Hepatocyte (in vitro differentiated cells): Measurements from ENCODE around the gene TAX1BP3. TPM values are rescaled to one million over a fixed set of nuclear protein-coding genes. Genes with fewer than 3 reads are reported as not detected.

ENCODE experiments used
- DNase-seq: peaks from one replicate; pipeline ENCODE4 v3.0.0-alpha.2; 2016; ENCODE audit warnings: low spot score
- H2AFZ ChIP-seq: fragments of 200-600 bp; sonication (generic); 2 replicates; pipeline ENCODE4 v1.6.0; 2016; ENCODE audit warnings: antibody characterized with exemption, mild to moderate bottlenecking
- H3K27ac ChIP-seq: fragments of 200-600 bp; sonication (generic); 2 replicates; pipeline ENCODE4 v1.5.1; 2016; ENCODE audit warnings: mild to moderate bottlenecking
- H3K27me3 ChIP-seq: fragments of 200-600 bp; sonication (generic); 2 replicates; pipeline ENCODE4 v1.6.1; 2016
- H3K36me3 ChIP-seq: fragments of 200-600 bp; sonication (generic); replicated peaks from 2 replicates; pipeline ENCODE4 v1.5.1; 2016; ENCODE audit warnings: low read depth; ENCODE audit not compliant: insufficient read depth
- H3K4me1 ChIP-seq: fragments of 200-600 bp; sonication (generic); 2 replicates; pipeline ENCODE4 v1.5.1; 2016; ENCODE audit warnings: mild to moderate bottlenecking, moderate library complexity; ENCODE audit not compliant: insufficient read depth
- H3K4me2 ChIP-seq: fragments of 200-600 bp; sonication (generic); 2 replicates; pipeline ENCODE4 v1.6.0; 2016
- H3K4me3 ChIP-seq: fragments of 200-600 bp; sonication (generic); 2 replicates; pipeline ENCODE4 v1.5.1; 2016; ENCODE audit warnings: mild to moderate bottlenecking
- H3K79me2 ChIP-seq: fragments of 200-600 bp; sonication (generic); 2 replicates; pipeline ENCODE4 v1.6.0; 2017; ENCODE audit warnings: mild to moderate bottlenecking
- H3K9me2 ChIP-seq: fragments of 200-600 bp; sonication (generic); replicated peaks from 2 replicates; pipeline ENCODE4 v1.6.0; 2017; ENCODE audit warnings: mild to moderate bottlenecking; ENCODE audit not compliant: insufficient read depth
- H3K9me3 ChIP-seq: fragments of 200-600 bp; sonication (generic); 2 replicates; pipeline ENCODE4 v1.5.1; 2016; ENCODE audit warnings: low read depth, mild to moderate bottlenecking
- H4K20me1 ChIP-seq: fragments of 200-600 bp; sonication (generic); 2 replicates; pipeline ENCODE4 v1.6.0; 2016; ENCODE audit warnings: mild to moderate bottlenecking; ENCODE audit not compliant: insufficient read depth, poor library complexity, severe bottlenecking
- EZH2 ChIP-seq: fragments of 200-600 bp; sonication (generic); IDR thresholded peaks from 2 replicates; pipeline ENCODE4 v1.6.1; 2016; ENCODE audit warnings: antibody characterized with exemption, mild to moderate bottlenecking, borderline replicate concordance
- EZH2phosphoT487 ChIP-seq: fragments of 200-600 bp; sonication (generic); IDR thresholded peaks from one replicate; pipeline ENCODE4 v1.6.1; 2018; ENCODE audit warnings: antibody characterized with exemption, mild to moderate bottlenecking, low read depth, moderate library complexity; ENCODE audit not compliant: unreplicated experiment, severe bottlenecking
- WGBS: methylation state at CpG from one replicate; pipeline ENCODE4 v1.1.6; 2016; ENCODE audit warnings: low lambda C conversion rate; ENCODE audit errors: missing lambda C conversion rate; 5-methylcytosine and 5-hydroxymethylcytosine counted together
- polyA plus RNA-seq: library from polyadenylated mRNA; unstranded; fragments of >200 nt; fragmentation: Nextera tagmentation; extraction: Ambion mirVana; gene quantifications from 2 replicates; pipeline ENCODE4 v1.2.1, GENCODE V29; 2016
- total RNA-seq: library from RNA; depleted of rRNA; stranded (reverse); fragments of >200 nt; gene quantifications from 2 replicates; pipeline ENCODE4 v1.2.3, GENCODE V29; 2014
- TF ChIP-seq, protein P1 (sequence below): fragments of 200-600 bp; sonication (generic); IDR thresholded peaks from 2 replicates; pipeline ENCODE4 v1.5.1; 2016; ENCODE audit warnings: antibody characterized with exemption, mild to moderate bottlenecking; ENCODE audit not compliant: poor library complexity

Gene TAX1BP3
- total and polyA plus RNA-seq, 2 experiments from 2014 or later = 218 to 357 TPM

DNA sequence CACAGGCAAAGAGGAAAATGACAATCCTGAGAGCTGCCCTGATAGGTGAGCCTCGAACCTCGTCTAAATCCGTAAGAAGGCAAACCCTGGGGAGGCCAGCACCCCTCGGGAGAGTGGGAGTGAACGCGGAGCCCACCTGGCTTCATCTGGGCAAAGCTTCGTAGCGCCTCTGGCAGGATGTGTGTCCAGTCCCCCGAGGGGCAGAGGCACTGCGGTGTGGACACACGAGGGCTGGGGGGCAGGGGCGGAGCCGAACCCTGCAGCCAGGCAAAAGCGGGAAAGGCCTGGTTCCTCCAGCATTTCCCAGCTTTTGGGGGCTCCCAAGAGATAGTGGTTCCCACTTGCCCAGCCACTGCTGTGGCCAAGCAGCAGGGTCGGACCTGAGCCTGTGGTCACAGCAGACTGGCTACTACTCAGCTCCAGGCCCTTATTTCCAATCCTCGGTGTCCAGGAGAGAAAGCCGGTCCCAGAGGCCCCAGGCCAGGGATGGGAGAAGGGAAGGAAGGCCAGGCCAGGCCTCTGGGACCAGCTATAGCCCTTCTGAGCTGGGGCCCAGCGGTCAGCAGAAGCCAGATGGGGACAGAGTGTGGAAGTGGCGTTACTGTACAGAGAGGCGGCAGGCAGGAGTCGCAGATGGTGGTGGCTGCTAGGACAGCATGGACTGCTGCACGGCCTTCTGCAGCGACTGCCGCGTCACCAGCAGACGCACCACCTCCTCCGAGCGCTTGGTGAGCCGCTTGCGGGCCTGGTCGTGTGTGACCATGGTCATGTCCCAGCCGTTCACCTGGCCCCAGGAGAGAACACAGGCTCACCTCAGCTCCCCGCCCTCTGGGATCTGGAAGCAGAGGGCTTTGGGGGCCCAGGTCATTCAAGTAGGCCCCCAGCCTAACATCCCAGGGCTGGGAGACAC, 5.0 kb downstream of the TAX1BP3 start:
- 91% methylated on average over 31 of the region's 33 CpGs for WGBS

DNA sequence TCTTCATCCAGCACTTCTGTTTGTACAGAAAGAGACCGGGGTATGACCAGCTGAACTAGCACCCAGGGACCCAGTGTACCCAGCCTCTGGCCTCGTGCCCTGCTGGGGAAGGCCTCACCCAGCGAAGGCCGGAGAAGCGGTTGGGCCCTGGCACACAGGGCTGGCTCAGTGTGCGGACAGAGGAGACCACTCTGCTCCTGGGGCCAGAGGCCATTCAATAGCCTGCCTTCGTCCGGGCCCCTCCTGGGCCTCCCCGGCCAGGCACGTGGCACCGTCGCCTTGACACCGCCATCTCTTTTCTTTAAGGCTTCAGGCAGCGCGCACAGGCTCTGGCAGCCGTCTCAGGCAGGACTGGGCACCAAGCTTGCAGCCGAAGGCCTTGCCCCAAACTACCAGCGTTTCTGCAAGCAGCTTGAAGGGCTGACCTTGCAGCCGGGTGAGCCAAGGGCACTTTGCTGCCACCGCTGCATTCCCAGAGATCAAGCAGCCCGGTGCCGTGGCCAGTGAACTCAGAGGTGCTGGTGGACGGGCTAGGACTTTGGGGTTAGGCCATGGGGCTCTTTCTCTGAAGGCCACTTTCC, 8.0 kb downstream of the TAX1BP3 start:
- Histone ChIP-seq H4K20me1 (peaks cover 10% of the 10 kb centered on the region), H3K4me2 (no peak overlapping the region), H3K27ac (peak overlapping the region; percentile 85), H3K4me3 (no peak overlapping the region), H3K9me3 (no peaks in the 10 kb centered on the region), H2AFZ (no peak overlapping the region), H3K4me1 (peaks cover 19% of the 10 kb centered on the region), H3K79me2 (peaks cover 8% of the 10 kb centered on the region), H3K9me2 (no peaks in the 10 kb centered on the region), H3K27me3 (no peaks in the 10 kb centered on the region), H3K36me3 (no peaks in the 10 kb centered on the region)
- no peak for DNase-seq
- TF ChIP-seq EZH2phosphoT487 = no peak
- no peak for TF ChIP-seq EZH2
- TF ChIP-seq, protein P1, sequence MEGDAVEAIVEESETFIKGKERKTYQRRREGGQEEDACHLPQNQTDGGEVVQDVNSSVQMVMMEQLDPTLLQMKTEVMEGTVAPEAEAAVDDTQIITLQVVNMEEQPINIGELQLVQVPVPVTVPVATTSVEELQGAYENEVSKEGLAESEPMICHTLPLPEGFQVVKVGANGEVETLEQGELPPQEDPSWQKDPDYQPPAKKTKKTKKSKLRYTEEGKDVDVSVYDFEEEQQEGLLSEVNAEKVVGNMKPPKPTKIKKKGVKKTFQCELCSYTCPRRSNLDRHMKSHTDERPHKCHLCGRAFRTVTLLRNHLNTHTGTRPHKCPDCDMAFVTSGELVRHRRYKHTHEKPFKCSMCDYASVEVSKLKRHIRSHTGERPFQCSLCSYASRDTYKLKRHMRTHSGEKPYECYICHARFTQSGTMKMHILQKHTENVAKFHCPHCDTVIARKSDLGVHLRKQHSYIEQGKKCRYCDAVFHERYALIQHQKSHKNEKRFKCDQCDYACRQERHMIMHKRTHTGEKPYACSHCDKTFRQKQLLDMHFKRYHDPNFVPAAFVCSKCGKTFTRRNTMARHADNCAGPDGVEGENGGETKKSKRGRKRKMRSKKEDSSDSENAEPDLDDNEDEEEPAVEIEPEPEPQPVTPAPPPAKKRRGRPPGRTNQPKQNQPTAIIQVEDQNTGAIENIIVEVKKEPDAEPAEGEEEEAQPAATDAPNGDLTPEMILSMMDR = no peak
- WGBS = 94% methylated on average over 23 of the region's 23 CpGs

More for the DNA sequence above, 5.0 kb downstream of the TAX1BP3 start:
- Histone ChIP-seq H4K20me1 (peaks cover 26% of the 10 kb centered on the region), H3K4me2 (no peak overlapping the region), H3K4me1 (peaks cover 30% of the 10 kb centered on the region), H3K79me2 (peaks cover 29% of the 10 kb centered on the region), H3K9me3 (no peaks in the 10 kb centered on the region), H3K27me3 (no peaks in the 10 kb centered on the region), H3K36me3 (no peaks in the 10 kb centered on the region), H2AFZ (no peak overlapping the region), H3K9me2 (no peaks in the 10 kb centered on the region), H3K4me3 (no peak overlapping the region), H3K27ac (no peak overlapping the region)
- DNase-seq = no peak
- TF ChIP-seq, protein P1 = no peak
- no peak for TF ChIP-seq EZH2
- no peak for TF ChIP-seq EZH2phosphoT487

DNA sequence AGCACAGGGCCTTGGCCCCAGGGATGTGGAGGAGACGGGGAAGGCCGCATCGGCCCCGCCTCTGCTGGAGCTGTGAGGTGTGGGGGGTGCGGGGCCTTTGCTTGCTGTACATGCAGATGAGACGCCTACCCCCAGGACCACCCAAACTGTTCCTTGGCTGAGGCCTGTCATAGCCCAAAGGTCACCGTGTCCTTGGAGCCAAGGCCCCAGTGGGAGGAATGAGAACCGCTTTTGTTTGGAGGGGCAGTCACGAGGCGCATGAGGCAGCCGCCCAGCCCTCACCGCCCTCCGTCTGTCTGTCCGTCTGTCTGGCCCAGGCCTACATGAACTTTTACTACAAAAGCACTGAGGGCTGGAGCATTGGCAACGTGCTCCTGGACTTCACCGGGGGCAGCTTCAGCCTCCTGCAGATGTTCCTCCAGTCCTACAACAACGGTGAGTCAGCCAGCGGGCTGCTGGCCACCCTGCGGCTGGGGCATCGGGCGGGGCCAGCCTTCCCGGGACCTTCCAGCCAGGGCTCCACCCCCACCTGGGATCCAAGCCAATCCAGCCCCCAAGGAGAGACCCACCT, 8.8 kb downstream of the TAX1BP3 start:
- Histone ChIP-seq H4K20me1 (peaks cover 4% of the 10 kb centered on the region), H3K36me3 (no peaks in the 10 kb centered on the region), H3K4me2 (no peak overlapping the region), H3K79me2 (no peaks in the 10 kb centered on the region), H3K9me3 (no peaks in the 10 kb centered on the region), H3K27ac (peak overlapping the region; percentile 85), H2AFZ (no peak overlapping the region), H3K9me2 (no peaks in the 10 kb centered on the region), H3K4me1 (peaks cover 19% of the 10 kb centered on the region), H3K27me3 (no peaks in the 10 kb centered on the region), H3K4me3 (no peak overlapping the region)
- WGBS = 64% methylated on average over 21 of the region's 22 CpGs
- DNase-seq = peak; percentile 86
- TF ChIP-seq EZH2phosphoT487 = no peak
- no peak for TF ChIP-seq EZH2
- TF ChIP-seq, protein P1 = no peak
